Stomach (tissue), 9 donors: ENCODE measurements around the gene BBS4. TPM values are rescaled to one million over a fixed set of nuclear protein-coding genes. Genes with fewer than 3 reads are reported as not detected.
A peak's percentile ranks its signal among the peaks of the same experiment; 100 is the strongest.
"Not testable (repeated sequence)": the region's sequence is repeated elsewhere in the genome, so short reads cannot be mapped to it uniquely, and the experiment has no call there.

Experiments
- DNase-seq, 2 donors: peaks; one replicate each; pipeline versions ENCODE4 v3.0.0 to v3.0.0-alpha.2; 2013 to 2019
- H3K27ac ChIP-seq, 5 donors: fragments of 200-600 bp in 4 of 5; sonication (generic) in 4 of 5; one replicate each; pipeline ENCODE4 v1.5.1; 2013 to 2019; ENCODE audit warnings: mild to moderate bottlenecking in 1 of 5, moderate library complexity in 1 of 5
- H3K27me3 ChIP-seq, 3 donors: fragments of 200-600 bp; sonication (generic); one replicate each; pipeline ENCODE4 v1.5.1; 2017 to 2019; ENCODE audit warnings: mixed run types in 1 of 3
- H3K36me3 ChIP-seq, 4 donors: fragments of 200-600 bp; sonication (generic); 1 replicate in 3 of 4; 2 replicates in 1 of 4; pipeline ENCODE4 v1.5.1; 2016 to 2019
- H3K4me1 ChIP-seq, 4 donors: fragments of 200-600 bp; sonication (generic); one replicate each; pipeline ENCODE4 v1.5.1; 2016 to 2019
- H3K4me3 ChIP-seq, 4 donors: fragments of 200-600 bp; sonication (generic) in 3 of 4; one replicate each; pipeline ENCODE4 v1.5.1; 2016 to 2019; ENCODE audit warnings: mild to moderate bottlenecking in 1 of 4
- H3K9me3 ChIP-seq, 4 donors: fragments of 200-600 bp; sonication (generic); one replicate each; pipeline ENCODE4 v1.5.1; 2016 to 2019
- EP300 ChIP-seq: sonication (generic); formaldehyde crosslinking; IDR thresholded peaks from one replicate; pipeline ENCODE4 v1.6.1; 2017; ENCODE audit warnings: antibody characterized with exemption
- POLR2A ChIP-seq, 4 donors: fragments of 450-650 bp; IDR thresholded peaks; one replicate each; pipeline ENCODE4 v1.6.1; 2016; ENCODE audit warnings: antibody characterized with exemption in 4 of 4, control low read depth in 2 of 4, mild to moderate bottlenecking in 1 of 4, moderate library complexity in 1 of 4
- POLR2AphosphoS5 ChIP-seq, 3 donors: sonication (generic); formaldehyde crosslinking; IDR thresholded peaks; one replicate each; pipeline ENCODE4 v1.6.1; 2016; ENCODE audit warnings: antibody characterized with exemption in 3 of 3
- WGBS, 5 donors: extraction: QIAGEN DNeasy Blood & Tissue Kit in 3 of 5; methylation state at CpG; one replicate each; pipeline versions ENCODE4 v1.1.5 to v1.1.7; 2013 to 2018; 5-methylcytosine and 5-hydroxymethylcytosine counted together
- intact Hi-C: fragments of 100-400 bp; cut with DNase I; formaldehyde crosslinking; loops from one replicate; pipeline ENCODE4 v1.15.1; 2023; ENCODE audit warnings: low total_unique reads
- polyA plus RNA-seq, 3 donors: library from polyadenylated mRNA; stranded (reverse); fragments of 200-250 nt; gene quantifications; one replicate each; pipeline ENCODE4 v1.2.3, GENCODE V29; 2013
- total RNA-seq, 5 donors: library from RNA; depleted of rRNA; stranded (reverse); fragments of >200 nt; gene quantifications; one replicate each; pipeline versions ENCODE4 v1.1.0 to v1.2.3, GENCODE V29; 2014 to 2016
- TF ChIP-seq, protein P1 (sequence below), 7 experiments: fragments of 450-650 bp in 4 of 7; fragments of 200-600 bp in 3 of 7; sonication (generic) in 3 of 7; IDR thresholded peaks; one replicate each; pipeline ENCODE4 v1.5.1; 2016 to 2019; ENCODE audit warnings: antibody characterized with exemption in 7 of 7, control low read depth in 2 of 7, mild to moderate bottlenecking in 1 of 7
- donor health status: healthy with polysubstance abuse.
- donor health status: Bipolar disorder and iron deficiency.
- donor health status: healthy.

The BBS4 gene
- total and polyA plus RNA-seq, 8 donors: 4.3 to 53.1 (median 17.5) TPM

DNA sequence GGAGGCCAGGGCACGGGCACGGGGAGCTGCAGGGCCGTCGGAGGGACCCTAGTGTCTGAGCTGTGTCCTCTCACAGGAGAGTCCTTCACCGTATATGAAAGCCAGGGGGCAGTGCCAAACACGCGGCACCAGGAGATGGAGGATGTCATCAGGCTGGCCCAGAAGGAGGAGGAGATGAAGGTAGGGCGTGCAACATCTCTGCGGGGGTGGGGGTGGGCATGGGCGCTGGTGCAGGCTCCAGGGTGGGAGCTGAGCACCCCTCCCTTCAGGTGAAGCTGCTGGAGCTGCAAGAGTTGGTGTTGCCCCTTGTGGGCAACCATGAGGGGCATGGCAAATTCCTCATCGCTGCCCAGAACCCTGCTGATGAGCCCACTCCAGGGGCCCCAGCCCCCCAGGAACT is 20.3 kb upstream of the BBS4 start:
- DNase-seq, H3K27me3 ChIP-seq, H3K4me3 ChIP-seq, intact Hi-C loops, H3K36me3 ChIP-seq, H3K9me3 ChIP-seq, H3K27ac ChIP-seq, H3K4me1 ChIP-seq: not testable (repeated sequence)
- WGBS, 5 donors: 42 to 74% (median 66%) methylated on average over 3 to 5 of the region's 11 CpGs; no CpG with 5 or more reads in 1 of the 5 donors

DNA sequence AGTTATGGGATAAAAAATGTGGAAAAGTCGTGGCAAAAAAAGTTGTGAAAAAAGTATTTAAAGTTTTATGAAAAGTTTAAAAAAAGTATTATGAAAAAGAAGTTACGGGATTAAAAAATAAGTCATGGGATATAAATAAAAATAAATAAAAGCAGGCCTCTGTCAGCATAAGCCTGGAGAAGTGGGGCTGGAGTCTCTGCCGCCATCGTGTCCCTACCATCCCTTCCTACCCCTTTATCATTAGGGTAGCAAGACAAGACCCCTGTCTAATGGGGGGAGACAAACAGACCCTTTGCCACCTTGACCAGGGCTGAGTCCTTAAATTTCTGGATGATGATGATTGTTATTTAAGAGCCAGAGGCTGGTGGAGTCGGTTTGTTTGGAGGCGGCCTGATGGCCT is 16.2 kb upstream of the BBS4 start:
- H3K4me1 ChIP-seq, H3K4me3 ChIP-seq, DNase-seq, H3K27ac ChIP-seq, H3K9me3 ChIP-seq, H3K36me3 ChIP-seq: not testable (repeated sequence)
- intact Hi-C loops: loop anchor here (10.0 kb wide), 1 partner anchor 45 kb away; no protein-coding TSS in a partner anchor
- WGBS, 5 donors: 82 to 97% (median 92%) methylated on average over 2 to 5 of the region's 6 CpGs
- H3K27me3 ChIP-seq: peaks cover 0 to 21% (median under 1%) of the 10 kb centered on the region in 3 donors

DNA sequence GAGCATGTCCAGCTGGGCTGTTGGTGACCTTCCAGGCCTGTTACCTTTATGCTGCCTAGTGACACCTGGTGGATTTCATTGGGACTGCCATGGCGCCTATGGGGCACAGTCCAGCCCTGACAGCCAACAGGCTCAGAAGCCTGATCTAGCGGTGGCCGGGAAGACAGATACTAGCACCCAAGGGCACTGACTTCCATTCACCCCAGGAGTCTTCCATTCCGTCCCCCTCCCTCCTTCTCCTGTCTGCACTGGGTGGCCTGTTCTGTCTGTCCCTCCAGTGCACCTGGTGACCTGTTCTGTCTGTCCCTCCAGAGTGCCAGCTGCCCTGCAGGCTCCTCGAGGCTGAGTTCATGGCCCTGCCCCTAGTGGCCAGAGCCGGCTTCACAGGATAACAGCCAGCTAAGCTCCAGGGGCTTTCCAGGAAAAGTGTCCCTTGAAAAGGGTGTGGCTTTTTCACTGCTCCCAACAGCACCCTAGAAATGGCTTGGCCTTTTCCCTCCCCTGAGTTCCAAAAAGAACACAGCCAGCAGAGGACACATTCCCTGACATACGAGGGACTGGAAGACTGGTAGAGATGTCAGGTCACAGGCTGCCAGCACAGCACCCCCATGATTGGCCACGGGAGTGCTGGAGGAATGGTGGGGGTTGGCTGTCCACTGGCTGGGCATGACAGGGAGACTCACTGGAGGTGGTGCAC is 15.2 kb upstream of the BBS4 start:
- intact Hi-C loops: loop anchor here (10.0 kb wide), 1 partner anchor 46 kb away; no protein-coding TSS in a partner anchor
- not testable (repeated sequence) for H3K9me3 ChIP-seq, H3K36me3 ChIP-seq, H3K4me1 ChIP-seq
- H3K4me3 ChIP-seq: peak overlapping the region; percentile 19 to 33 (median 26)
- peak; percentile 87 to 89 for DNase-seq
- WGBS, 5 donors: 3 to 10% (median 6%) methylated on average over 6 to 8 of the region's 8 CpGs
- TF ChIP-seq, protein P1, sequence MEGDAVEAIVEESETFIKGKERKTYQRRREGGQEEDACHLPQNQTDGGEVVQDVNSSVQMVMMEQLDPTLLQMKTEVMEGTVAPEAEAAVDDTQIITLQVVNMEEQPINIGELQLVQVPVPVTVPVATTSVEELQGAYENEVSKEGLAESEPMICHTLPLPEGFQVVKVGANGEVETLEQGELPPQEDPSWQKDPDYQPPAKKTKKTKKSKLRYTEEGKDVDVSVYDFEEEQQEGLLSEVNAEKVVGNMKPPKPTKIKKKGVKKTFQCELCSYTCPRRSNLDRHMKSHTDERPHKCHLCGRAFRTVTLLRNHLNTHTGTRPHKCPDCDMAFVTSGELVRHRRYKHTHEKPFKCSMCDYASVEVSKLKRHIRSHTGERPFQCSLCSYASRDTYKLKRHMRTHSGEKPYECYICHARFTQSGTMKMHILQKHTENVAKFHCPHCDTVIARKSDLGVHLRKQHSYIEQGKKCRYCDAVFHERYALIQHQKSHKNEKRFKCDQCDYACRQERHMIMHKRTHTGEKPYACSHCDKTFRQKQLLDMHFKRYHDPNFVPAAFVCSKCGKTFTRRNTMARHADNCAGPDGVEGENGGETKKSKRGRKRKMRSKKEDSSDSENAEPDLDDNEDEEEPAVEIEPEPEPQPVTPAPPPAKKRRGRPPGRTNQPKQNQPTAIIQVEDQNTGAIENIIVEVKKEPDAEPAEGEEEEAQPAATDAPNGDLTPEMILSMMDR (IDR thresholded peaks at IDR 0.05): peak in 4 of 7 experiments; percentile 68 to 92 (median 74)
- H3K27ac ChIP-seq: peak overlapping the region in 1 of 5 donors; percentile 55
- H3K27me3 ChIP-seq: peaks cover 0 to 31% (median 6%) of the 10 kb centered on the region in 3 donors

DNA sequence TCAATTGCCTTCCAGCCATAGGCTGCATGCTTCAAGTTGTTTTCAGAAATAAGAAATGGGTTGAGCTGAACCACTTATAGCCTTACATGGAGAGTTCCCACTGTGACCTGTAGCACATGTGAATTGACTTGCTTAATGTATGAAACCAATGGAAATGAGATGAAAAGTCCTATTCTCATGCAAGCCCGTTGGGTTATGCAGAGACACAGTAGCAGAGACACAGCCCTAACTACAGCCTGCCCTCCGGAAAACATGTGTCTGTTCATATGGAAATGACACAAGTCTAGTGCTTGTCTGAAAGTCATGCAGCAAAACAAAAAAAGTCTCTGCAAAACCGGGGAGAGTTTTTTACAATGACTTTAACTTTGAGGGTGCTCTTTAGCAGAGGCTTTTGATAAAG is 14.5 kb upstream of the BBS4 start:
- H3K27ac ChIP-seq: no peak overlapping the region
- intact Hi-C loops: loop anchor here (10.0 kb wide), 1 partner anchor 47 kb away; no protein-coding TSS in a partner anchor

DNA sequence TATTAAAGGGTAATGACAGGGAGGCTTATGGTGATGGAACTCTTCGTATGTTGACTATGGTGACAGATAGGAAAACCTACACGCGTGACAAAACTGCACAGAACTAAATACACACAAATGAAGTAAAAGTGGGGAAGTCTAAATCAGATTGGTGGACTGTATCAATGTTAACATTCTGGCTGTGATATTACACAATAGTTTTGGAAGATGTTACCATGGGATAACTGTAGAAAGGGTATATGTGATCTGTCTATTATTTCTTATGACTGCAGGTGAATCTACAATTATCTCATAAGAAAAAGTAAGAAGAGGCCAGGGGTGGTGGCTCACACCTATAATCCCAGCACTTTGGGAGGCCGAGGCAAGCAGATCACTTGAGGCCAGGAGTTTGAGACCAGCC is 9.2 kb upstream of the BBS4 start:
- intact Hi-C loops: loop anchor here (10.0 kb wide), 1 partner anchor 52 kb away; no protein-coding TSS in a partner anchor
- Histone ChIP-seq H3K27ac (no peak overlapping the region), H3K4me3 (no peak overlapping the region), H3K27me3 (peaks cover 0 to 67% (median 15%) of the 10 kb centered on the region in 3 donors), H3K4me1 (no peaks in the 10 kb centered on the region), H3K36me3 (no peaks in the 10 kb centered on the region), H3K9me3 (no peaks in the 10 kb centered on the region)
- no peak for DNase-seq
- 88 to 94% (median 92%) methylated on average over 4 of the region's 4 CpGs for WGBS, 5 donors
- TF ChIP-seq POLR2A (IDR thresholded peaks at IDR 0.05) (no peak), EP300 (no peak), POLR2AphosphoS5 (IDR thresholded peaks at IDR 0.05) (no peak)
- TF ChIP-seq, protein P1 (IDR thresholded peaks at IDR 0.05): no peak

More for the DNA sequence above, 14.5 kb upstream of the BBS4 start:
- H3K9me3 ChIP-seq: no peaks in the 10 kb centered on the region
- H3K36me3 ChIP-seq: no peaks in the 10 kb centered on the region
- no peak for DNase-seq
- H3K4me3 ChIP-seq: no peak overlapping the region
- WGBS, 5 donors: 23 to 32% (median 29%) methylated on average over 3 of the region's 3 CpGs
- TF ChIP-seq, protein P1 (IDR thresholded peaks at IDR 0.05): no peak
- TF ChIP-seq POLR2AphosphoS5 (IDR thresholded peaks at IDR 0.05) (no peak), EP300 (no peak), POLR2A (IDR thresholded peaks at IDR 0.05) (no peak)
- peaks cover 0 to 6% (median 5%) of the 10 kb centered on the region in 4 donors for H3K4me1 ChIP-seq
- H3K27me3 ChIP-seq: peaks cover 0 to 38% (median 6%) of the 10 kb centered on the region in 3 donors
